ENCODE results near the gene DLGAP5. TPM values are rescaled to one million over a fixed set of nuclear protein-coding genes. Genes with fewer than 3 reads are reported as not detected.
A peak's percentile ranks its signal among the peaks of the same experiment; 100 is the strongest.

Gene DLGAP5
- total RNA-seq, 1 experiment from 2014 or later, result 31.1 TPM

DNA sequence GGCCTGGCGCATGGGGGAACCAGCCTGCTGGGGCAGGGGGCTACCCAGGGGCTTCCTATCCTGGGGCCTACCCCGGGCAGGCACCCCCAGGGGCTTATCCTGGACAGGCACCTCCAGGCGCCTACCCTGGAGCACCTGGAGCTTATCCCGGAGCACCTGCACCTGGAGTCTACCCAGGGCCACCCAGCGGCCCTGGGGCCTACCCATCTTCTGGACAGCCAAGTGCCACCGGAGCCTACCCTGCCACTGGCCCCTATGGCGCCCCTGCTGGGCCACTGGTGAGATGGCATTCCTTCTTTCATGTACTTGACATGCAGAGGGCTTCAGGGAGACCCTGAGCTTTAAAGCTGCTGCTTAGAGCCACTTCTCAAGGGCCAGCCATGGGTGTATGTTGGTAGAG lies 53.3 kb downstream of the DLGAP5 start:
- in situ Hi-C loops (cut with HindIII; ENCODE audit: low pct_unique_long_range_greater_than_20kb, low sequenced_read_pairs), result no loop called here
- peak; percentile 56 for DNase-seq (ENCODE audit: low read depth, low spot score)

DNA sequence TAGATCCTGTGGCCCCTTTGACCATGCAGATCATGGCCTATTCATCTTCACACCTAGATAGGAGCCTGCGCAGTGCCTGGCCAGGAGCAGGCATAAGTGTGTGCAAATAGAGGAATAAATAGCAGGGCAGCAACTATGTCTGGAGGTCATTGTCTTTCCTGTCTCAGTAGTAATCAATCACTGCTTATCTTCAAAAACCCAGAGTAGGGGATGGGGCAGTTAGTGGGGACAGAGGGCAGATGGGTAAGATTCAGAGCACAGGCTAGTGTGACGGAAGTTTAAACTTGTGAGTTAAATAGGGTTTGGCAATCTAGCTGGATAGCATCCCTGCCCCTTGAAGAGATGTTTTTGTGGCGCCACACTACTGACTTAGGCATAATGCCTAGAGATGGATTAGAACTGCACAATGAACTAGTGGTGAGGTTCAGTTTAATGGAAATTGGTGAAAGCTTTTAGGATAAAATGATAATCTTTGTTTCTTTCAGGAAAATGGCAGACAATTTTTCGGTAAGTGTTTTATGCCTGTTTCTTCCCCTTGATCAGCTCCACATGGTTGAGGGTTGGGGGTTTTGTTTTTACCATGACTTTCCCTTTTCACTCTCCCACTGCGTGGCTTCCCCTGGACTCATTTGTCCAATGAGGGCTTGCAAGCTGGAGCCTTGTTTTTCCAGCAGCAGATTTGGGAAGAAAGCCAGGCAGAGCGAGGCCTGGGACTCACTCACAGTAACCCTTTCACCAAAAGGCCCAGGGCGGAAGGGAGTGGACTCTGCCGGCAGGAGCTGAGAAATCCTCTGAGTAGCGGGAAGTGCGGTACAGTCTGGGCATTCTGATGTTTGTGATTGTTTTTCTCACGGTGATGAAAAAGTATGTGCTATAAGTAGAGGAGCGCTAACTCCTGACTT lies 54.2 kb downstream of the DLGAP5 start:
- DNase-seq (ENCODE audit: low read depth, low spot score), result peak; percentile 87
- in situ Hi-C loops (cut with HindIII; ENCODE audit: low pct_unique_long_range_greater_than_20kb, low sequenced_read_pairs), result no loop called here

DNA sequence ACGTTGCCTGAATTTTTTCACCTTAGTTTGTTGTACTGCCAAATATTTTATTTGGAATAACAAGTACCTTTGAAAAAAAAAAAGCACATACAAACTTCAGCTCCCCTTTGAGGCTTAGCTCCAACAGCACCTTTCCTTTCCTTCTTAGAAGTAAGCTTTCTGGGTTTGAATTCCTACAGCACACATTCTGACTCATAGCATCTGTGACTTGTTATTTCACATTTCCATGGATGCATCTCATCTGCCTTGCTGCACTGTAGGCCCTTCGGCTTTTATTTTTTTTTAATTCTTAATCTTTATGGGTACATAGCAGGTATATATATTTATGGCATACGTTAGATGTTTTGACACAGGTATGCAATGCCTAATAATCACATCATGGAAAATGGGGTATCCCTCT lies 55.1 kb downstream of the DLGAP5 start:
- no peak for DNase-seq (ENCODE audit: low read depth, low spot score)

DNA sequence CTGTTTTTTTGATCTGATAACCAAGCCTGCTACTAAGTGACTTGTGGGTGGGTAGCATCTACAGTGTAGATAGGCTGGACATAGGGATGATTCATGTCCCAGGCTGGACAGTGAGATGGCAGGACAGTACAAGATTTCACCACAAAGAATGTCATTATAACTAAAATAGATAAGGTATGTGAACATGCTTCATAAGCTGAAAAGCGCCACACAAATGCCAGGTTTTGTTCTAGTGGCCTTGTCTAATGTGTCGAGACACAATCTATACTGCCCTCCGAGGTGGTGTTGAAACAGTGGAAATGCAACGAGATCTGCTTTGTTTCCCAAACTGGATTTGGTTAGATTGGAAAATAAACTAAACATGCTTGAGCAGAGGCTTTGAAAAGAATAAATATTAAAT lies 58.0 kb downstream of the DLGAP5 start:
- in situ Hi-C loops (cut with HindIII; ENCODE audit: low pct_unique_long_range_greater_than_20kb, low sequenced_read_pairs), result no loop called here
- DNase-seq (ENCODE audit: low read depth, low spot score), result peak; percentile 38

More for the DNA sequence above, 55.1 kb downstream of the DLGAP5 start:
- in situ Hi-C loops (cut with HindIII; ENCODE audit: low pct_unique_long_range_greater_than_20kb, low sequenced_read_pairs), result no loop called here

DNA sequence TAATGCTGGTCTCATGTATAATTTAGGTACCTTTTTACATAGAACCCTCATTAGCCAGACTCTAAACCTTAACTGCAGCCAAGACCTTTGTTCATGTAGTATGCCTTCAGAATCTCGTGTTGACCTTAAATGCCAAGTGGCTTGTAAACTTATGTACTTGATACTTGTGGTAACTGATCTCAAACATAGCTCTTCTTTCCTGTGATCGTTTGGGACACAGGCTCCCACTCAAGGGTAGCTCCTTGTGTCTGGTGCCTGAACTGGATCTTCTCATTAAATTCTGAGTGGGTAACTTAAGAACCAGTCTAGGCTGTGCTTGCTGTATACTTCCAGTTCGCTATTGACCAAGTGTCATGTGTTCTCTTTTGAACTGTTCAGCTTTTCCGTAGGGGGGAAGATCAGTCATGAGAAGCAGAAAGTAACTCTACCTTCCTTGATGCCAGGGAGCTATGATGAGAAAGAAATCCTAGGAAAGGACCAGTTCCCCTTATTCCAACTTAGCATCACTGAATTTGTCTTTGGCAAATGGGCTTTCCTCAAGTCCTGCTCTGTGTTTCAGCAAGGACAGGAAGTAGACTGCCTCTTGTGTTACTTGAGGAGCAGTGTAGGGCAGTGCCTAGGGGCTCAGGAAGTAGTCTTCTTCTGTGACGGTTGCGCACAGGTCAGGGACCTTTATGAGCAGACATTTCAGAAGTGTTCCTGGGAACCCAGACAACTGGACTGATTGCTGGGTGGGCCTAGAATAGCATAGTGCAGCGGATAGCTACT lies 59.8 kb downstream of the DLGAP5 start:
- peak; percentile 91 for DNase-seq (ENCODE audit: low read depth, low spot score)
- in situ Hi-C loops (cut with HindIII; ENCODE audit: low pct_unique_long_range_greater_than_20kb, low sequenced_read_pairs), result no loop called here

DNA sequence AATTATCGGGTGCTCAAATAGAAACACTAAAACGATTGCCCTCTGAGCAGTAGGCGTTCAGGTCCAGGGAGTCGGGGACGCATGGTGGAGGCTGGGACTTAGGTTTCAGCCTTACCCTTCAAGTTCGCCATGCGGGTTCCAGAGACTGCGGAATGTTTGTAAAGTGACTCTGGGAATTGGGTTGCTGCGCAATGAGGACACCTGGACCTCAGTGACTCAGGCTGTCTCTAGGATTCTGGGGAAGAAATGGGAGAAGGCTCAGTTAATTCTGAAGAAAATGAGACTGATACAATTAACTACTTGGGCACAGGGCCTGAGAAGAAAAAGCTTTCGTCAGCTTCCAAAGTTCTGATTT lies 61.2 kb downstream of the DLGAP5 start:
- no peak for DNase-seq (ENCODE audit: low read depth, low spot score)
- in situ Hi-C loops (cut with HindIII; ENCODE audit: low pct_unique_long_range_greater_than_20kb, low sequenced_read_pairs), result no loop called here

DNA sequence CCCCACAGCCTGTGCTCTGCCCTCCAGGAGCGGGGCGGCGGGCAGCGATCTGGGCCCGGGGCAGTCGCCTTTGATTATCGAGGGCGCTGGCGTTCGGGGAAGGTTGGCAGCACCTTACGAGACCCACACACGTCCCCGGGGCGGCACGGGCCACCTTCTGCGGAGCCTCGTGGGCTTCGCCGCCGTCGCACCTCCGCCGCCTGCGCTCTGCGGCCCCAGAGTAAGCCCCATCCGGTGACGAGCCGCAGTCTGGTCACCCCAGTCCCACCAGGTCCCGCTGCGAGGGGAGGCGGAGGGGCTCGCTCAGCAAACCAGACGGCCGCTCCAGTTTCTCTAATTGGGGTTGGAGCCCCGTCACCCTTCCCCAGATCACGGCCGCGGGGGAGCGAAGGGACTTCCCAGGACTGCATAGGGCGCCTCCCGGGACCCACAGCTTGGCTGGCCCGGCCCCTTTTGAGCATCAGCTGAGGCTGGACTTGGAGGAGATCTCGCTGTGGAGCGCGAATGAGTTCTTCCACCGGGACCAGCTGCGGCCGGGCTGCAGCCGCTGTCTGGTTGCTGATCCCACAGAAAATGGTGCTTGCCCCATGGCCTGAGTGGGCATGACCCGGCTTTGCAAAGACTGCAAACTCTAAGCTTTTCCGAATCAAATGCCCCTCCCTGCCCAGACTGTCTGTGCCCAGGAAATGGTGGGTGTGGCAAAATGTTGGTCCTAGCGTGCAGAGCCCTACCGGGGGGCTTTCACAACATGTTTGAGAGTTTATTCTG lies 61.8 kb downstream of the DLGAP5 start:
- DNase-seq (ENCODE audit: low read depth, low spot score), result peak; percentile 64
- in situ Hi-C loops (cut with HindIII; ENCODE audit: low pct_unique_long_range_greater_than_20kb, low sequenced_read_pairs), result no loop called here

DNA sequence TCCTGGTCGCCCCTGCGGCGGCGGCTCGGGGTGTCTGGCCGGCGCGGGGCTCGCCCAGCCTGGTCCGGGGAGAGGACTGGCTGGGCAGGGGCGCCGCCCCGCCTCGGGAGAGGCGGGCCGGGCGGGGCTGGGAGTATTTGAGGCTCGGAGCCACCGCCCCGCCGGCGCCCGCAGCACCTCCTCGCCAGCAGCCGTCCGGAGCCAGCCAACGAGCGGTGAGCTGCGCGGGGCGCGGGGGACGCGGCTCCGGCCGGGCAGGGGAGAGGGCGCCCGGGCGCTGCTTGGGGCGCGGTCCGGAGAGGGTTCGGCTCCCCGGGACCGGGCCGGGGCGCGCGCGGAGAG lies 62.3 kb downstream of the DLGAP5 start, which contains the start of gene LGALS3:
TSS of gene LGALS3 (plus strand) at position 167 of the 342 bp plus-strand sequence. CDS start 8,122 bp downstream, outside the sequence.
- peak; percentile 73 for DNase-seq (ENCODE audit: low read depth, low spot score)
- in situ Hi-C loops (cut with HindIII; ENCODE audit: low pct_unique_long_range_greater_than_20kb, low sequenced_read_pairs), result no loop called here

DNA sequence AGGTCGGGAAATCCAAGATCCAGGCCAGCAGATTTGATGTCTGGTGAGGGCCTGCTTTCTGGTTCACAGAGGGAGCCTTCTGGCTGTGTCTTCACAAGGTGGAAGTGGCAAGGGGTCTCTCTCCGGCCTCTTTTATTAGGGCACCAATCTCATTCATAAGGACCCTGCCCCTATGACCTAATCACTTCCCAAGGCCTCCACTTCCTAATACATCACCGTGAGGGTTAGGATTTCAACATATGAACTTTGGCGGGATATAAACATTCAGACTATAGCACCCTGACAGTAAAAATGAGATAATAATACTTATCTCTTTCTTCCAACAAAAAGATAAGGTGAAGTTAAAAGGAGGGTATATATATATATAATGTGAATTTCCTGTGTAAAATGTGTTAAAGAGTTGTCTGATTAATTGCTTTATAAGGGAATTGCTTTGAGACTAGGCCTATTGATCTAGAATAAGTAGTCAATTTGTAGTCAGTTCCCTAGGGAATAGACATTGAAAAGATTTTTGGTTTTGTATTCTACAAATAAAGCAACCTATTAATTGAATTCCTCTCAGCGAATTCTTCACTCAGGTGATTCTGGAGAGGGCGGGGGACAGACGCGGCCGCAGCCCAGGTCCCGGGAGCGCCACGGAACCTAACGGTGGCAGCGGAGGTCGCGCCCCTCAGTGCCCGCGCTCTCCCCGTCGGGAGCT lies 62.8 kb downstream of the DLGAP5 start:
- in situ Hi-C loops (cut with HindIII; ENCODE audit: low pct_unique_long_range_greater_than_20kb, low sequenced_read_pairs), result no loop called here

DNA sequence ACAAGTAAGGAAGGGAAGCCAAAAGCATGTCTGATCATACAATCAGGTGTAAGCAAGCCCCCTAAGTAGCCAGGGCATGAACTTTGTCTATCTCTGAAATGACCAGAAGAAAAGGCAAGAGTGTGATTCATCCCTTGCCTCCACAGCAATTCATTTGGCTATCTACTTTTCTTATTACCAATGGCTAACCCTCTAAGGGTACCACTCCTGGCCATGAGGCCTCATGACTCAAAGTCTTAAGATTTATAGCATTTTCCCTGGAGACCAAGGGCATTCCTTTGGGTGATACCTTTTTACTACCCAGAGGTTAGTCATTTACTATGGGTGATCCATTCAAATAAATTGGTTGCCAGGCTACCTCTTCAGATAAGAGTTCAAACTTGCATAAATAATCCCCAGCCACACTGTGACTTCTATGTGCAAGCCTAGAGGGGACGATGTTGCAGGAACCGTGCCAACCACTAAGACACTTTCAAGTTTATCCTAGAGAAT lies 63.9 kb downstream of the DLGAP5 start:
- DNase-seq (ENCODE audit: low read depth, low spot score), result no peak
- in situ Hi-C loops (cut with HindIII; ENCODE audit: low pct_unique_long_range_greater_than_20kb, low sequenced_read_pairs), result no loop called here

More for the DNA sequence above, 62.8 kb downstream of the DLGAP5 start:
- no peak for DNase-seq (ENCODE audit: low read depth, low spot score)

DNA sequence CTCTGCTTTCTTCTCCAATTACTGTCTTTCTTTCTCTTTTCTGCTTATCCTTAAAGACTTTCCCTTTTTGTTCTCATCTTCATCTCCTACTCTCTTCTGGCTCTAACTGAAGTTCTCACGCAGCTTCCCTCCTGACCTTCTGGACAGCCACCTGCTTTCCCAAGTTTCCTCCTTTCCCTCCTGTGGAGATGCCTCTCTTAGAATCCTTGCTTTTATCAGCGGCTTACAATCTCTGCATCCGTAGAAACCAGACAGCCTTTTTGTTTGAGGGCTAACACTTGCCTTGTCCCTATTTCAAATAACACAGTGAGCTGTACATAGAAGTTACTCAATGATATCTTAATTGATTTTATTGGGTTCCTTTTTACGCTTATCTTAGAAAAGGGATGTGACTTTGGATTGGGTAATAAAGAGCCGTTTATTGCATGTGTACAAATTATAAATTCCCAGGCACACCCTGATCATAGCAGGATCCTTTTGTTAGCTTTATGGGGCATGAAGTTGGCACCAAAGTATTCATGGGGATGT lies 64.4 kb downstream of the DLGAP5 start:
- no peak for DNase-seq (ENCODE audit: low read depth, low spot score)
- in situ Hi-C loops (cut with HindIII; ENCODE audit: low pct_unique_long_range_greater_than_20kb, low sequenced_read_pairs), result no loop called here

DNA sequence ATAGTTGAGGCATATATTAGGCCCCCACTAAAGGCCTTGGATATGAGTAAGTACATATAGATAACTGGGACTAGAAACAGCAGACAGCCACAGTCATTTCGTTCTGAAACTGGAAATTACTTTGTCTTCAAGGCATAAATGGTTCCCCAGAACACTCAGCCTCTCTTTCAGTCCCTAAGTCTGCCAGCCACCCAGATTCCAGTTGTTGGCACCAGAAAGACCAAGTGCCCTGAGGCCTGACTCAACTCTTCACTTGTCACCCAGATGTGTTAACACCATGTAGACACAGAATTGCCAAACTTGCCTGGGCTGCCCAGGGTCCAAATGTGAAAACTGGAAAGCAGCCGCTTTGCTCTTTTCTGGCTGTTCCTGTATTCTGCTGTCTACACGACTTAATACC lies 65.4 kb downstream of the DLGAP5 start:
- in situ Hi-C loops (cut with HindIII; ENCODE audit: low pct_unique_long_range_greater_than_20kb, low sequenced_read_pairs), result no loop called here

DNA sequence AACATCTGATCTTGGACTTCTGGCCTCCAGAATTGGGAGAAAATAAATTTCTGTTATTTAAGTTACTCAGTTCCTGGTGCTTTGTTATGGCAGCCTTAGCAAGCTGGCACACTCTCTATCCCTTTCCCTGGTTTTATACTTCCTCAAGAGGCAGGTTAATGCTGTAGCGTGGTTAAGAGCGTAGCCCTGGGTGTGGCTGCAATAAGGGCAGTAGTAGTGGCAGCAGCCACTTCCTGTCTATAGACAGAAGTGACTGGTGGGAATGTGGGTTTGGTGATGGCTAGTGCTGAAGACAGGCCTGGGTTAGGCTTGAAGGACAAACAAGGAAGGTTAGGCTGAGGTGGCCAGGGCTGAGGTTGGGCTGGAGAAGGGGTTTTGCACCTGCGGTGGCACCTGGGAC lies 66.0 kb downstream of the DLGAP5 start:
- DNase-seq (ENCODE audit: low read depth, low spot score), result no peak
- in situ Hi-C loops (cut with HindIII; ENCODE audit: low pct_unique_long_range_greater_than_20kb, low sequenced_read_pairs), result no loop called here

More for the DNA sequence above, 65.4 kb downstream of the DLGAP5 start:
- no peak for DNase-seq (ENCODE audit: low read depth, low spot score)

DNA sequence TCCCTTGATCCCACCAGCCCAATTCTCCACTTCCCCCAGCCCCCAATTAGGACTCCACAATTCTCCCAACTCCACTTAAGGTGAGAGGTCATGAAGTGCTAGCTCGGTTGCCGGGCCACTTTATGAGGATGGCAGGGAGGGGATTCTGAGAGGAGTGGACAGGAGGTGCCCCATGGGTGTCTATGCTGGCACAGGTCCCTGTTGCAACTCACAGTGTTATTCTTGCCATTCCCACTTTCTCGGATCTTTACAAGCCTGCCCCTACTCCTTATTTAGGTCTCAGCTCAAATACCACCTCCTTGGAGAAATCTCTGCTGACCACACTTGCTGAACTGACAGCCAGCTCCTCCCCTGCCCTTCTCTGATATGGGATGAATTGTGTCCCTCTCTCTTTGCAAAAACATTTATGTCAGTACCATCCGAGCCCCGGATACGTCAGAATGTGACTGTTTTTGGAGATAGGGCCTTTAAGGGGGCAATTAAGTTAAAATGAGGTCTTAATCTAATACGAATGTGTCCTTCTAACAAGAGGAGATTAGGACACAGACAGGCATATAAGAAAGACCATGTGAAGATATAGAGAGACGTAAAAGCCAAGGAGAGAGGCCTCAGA lies 66.5 kb downstream of the DLGAP5 start:
- in situ Hi-C loops (cut with HindIII; ENCODE audit: low pct_unique_long_range_greater_than_20kb, low sequenced_read_pairs), result no loop called here
- no peak for DNase-seq (ENCODE audit: low read depth, low spot score)

DNA sequence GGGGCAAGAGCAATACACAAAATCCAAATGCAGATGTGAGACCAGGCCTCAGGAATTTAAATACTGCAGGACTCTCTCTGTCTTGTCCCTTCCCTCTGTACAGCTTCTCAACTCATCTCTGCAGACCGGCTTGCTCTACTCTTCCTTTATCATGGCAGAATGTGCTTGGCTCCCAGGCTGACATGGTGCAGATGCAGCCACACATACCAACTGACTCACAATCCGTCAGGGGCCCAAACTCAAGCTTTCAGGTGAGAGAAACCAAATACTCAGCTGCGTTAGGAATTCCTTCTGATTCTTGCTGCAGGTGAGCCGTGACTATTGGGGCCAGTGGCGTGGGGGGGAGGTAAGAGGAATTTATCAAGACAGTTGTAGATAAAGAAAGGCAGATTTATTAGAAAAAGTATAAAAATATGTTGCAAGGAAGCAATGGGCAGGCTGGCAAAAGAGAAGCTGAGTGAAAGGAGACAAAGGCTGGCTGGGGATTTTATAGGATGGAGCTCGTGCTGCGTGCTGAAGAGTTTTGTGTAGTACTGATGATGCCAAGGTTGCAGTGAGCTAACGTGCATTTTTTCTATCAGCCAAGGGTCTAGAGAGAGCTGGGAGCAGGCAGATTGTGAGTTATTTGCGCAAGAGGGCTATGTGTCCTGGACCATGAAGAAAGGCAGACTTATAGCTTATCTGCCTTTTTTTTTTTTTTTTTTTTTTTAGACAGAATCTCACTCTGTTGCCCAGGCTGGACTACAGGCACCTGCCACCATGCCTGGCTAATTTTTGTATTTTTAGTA lies 67.3 kb downstream of the DLGAP5 start:
- in situ Hi-C loops (cut with HindIII; ENCODE audit: low pct_unique_long_range_greater_than_20kb, low sequenced_read_pairs), result no loop called here
- DNase-seq (ENCODE audit: low read depth, low spot score), result no peak

DNA sequence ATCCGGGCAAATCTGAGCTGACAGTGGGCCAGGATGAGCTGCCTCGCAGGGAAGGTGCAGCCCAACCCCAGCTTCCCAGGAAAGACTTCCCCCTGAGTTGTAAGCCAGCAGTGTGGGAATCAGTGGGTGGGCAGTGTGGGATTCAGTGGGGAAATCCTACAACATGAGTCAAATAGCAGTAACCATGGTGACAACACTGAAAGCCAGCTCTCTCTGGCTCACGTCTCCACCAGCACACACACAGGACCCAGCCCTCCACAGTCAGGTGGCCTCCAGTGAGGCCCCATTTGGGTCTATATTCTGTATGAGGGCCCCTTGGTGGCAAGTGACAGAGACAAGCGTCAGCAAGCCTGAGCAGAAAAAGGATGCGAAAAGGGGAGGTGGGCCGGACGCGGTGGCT lies 68.3 kb downstream of the DLGAP5 start:
- in situ Hi-C loops (cut with HindIII; ENCODE audit: low pct_unique_long_range_greater_than_20kb, low sequenced_read_pairs), result no loop called here

More for the DNA sequence above, 68.3 kb downstream of the DLGAP5 start:
- DNase-seq (ENCODE audit: low read depth, low spot score), result no peak
